GM19328 (cell line): ENCODE data around the gene STK33.

Experiments
- ATAC-seq: cut with Tn5 transposase; IDR thresholded peaks from one replicate; pipeline ENCODE4 v1.9.1; 2021; ENCODE audit warnings: mild to moderate bottlenecking, moderate library complexity; ENCODE audit not compliant: unreplicated experiment

STK33 gene

DNA sequence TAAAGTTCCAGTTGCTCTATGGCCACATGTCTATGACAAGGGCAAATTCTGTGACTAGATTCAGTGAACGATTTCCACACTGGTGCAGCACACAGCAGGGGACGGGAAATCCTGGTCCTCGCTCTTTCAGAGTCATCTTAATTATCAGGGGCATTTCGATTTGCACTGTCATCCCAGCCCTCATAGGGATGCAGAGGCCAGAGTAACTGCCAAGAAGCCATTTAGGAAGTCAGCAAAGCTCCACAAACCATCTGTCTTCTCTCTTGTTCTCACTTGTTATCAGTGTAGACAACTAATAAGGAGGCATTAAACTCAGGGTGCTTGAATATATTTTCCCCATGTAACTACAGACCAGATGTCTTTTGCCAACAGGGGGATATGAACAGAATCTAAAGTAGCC is 151.7 kb downstream of the STK33 start:
- ATAC-seq, result no peak

DNA sequence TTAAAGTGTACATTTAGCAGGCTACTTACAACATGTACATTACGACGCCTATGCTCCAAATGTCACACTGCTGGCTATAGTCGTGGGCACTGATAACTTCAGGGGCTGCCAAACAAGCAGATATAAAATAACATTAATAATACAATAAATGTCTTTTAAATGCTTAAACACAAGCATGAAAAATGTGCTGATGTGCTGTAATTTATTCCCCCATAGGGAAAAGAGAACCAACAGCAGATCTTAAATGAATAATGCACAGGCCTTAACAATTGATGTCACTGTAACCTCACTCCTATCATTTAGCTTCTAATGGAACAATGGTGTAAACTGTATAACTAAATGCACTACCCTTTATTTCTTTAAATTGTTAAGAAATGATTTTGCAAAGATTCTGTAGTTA is 153.4 kb downstream of the STK33 start:
- no peak for ATAC-seq

GRCh38 chr11:8429483-8429882 is 164.5 kb downstream of the STK33 start:
- ATAC-seq, result no peak

DNA sequence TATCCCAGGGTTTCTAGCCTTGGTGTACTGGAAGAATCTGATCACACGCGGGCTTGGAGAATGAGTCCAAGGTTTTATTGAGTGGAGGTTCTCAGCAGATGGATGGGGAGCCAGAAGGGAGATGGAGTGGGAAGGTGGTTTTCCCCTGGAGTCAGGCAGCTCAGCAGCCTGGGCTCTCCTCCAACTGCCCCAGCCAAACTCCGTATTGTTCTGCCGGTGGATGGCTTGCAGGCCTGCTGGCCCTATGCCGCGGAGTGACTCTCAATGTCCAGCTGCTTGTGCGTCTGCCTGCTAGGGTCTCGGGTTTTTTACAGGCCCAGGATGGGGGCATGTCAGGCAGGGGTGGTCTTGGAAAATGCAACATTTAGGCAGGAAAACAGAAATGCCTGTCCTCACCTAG is 168.0 kb downstream of the STK33 start:
- ATAC-seq, result no peak

DNA sequence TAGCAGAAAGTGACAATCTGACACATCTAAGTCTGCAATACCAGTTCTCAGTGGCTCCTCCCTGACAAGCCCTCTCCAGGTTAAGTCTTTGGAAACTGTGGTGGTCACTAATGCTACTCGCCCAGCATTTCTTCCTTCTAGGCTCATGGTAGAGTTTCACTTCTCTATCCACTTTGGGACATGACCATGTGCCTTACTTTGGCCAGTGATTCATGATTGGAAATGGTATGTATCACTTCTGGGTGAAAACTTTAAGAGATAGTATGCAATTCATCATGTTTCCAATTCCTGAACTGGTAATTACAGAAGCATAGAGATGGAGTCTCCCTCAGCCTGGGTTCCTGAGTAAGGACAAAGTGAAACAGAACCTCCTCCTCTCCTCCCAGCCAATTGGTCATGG is 178.8 kb downstream of the STK33 start:
- no peak for ATAC-seq

GRCh38 chr11:8408151-8408941 is 185.7 kb downstream of the STK33 start:
- ATAC-seq, result no peak

- no peak for ATAC-seq
Measured at GRCh38 chr11:8403310-8403709, 190.7 kb downstream of the STK33 start.

GRCh38 chr11:8392886-8393285 is 201.1 kb downstream of the STK33 start:
- ATAC-seq, result no peak

DNA sequence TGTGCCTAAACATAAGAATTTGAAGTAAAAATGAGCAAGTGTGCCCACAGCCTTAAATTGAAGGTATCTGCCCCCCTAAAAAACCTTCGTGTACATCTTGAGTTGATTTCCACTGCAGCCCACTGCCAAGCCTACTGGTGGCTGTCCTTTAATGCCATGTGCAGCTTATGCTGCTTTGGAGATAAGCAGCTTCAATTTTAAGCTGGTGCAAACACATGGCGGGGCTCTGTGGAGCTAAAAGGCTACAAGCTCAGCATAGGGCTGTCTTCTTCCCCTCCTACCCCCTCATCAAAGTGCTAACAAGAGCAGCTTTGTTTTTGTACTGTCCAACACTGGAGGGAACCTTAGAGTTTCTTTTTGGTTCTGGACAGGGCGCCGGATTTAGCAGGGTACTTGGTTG is 201.9 kb downstream of the STK33 start:
- ATAC-seq, result no peak

DNA sequence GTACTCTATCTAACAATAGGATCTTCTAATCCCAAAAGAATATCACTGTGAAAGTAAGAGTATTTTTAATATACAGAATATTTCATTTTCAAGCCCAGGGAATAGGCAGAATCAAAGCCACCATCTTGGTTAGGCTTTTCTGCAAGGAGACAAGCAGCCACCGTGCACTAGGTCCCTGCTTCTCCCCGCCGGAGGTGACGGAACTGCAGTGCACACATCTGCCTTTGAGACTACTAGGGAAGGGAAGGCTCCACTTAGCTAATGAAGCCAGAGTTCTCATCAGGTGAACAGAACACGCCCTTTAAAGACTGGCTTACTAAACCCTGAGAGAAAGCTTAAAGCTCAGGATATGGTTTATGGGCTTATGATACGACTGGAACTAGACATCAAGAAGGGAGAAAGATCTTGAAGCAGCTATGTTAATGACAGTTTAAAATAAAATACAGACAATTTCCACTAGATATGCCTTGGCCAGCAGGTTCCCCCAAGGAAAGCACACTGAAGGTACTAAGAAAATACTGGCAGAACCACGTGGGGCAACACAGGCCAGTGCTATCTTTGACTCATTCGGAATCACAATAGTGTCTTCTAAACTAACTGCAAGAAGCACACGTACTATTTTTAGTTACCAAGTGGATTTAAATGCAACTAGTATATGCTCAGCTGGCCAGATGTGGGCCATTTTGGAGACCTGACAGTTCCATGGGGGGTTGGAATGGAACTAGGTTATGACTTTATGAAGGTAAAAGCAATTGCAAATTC is 203.0 kb downstream of the STK33 start:
- no peak for ATAC-seq

DNA sequence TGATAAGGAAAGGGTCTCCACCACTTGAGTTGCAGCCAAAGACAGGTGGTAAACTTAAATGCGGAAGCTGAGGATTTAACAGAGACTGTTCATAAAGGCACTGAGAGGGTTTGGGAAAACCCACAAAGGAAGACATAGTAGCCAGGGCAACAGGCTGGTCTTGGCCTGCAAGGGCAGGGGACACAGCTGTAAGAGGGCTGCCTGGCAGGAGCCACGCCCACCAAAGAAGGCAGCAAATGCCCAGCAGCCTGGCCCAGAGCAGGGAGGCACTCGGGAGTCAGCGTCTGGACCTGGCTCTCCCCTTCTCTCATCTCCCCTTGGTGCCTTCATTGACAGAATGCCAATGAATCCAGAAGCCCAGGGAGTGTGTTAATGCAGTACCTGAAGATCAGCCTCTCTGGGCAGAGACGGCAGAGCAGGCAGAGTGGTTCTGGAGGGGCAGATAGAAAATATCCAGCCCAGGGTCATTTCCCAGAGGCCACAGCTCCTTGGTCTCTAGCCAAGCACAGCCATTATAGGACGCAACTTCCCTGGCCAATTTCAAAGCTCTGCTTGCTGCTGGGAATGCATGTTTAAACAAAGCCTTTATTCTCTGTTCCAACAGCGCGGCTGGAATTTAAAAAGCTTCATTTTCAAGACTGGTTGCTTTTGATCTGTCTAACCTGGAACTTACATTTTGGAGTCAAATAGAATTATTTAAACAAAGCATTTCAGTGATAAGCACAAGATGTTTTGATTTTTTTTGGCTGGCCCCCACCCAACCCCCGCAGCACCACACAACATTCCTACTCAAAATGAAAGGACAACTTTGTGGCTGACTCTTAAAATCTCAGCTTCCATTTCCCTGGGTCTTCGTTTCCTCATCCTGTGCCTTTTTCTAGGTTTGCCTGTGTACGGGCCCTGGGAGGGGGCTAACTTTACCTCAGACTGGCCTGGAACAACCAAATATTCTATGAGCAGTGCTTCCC is 204.7 kb downstream of the STK33 start:
- no peak for ATAC-seq

- no peak for ATAC-seq
Measured at GRCh38 chr11:8387693-8388092, 206.3 kb downstream of the STK33 start.

DNA sequence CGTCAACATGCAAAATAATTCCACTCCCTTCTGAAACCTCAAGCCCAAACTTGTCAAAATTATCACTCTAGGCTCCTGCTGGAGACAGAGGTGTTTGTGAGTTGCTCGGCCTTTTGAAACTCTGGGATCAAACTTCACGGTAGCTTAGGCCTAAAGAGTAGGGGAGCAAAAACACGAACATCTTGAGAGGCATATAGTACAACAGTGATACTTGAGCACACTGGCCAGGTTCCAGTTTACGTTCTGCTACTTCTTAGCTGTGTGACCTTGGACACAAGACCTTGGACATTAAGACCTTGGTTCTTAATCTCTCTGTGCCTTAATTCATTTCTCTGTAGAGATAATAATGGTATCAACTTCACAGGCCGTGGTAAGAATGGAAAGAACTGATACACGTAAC is 206.9 kb downstream of the STK33 start:
- ATAC-seq, result no peak

- no peak for ATAC-seq
Measured at GRCh38 chr11:8386134-8386864, 207.7 kb downstream of the STK33 start.

DNA sequence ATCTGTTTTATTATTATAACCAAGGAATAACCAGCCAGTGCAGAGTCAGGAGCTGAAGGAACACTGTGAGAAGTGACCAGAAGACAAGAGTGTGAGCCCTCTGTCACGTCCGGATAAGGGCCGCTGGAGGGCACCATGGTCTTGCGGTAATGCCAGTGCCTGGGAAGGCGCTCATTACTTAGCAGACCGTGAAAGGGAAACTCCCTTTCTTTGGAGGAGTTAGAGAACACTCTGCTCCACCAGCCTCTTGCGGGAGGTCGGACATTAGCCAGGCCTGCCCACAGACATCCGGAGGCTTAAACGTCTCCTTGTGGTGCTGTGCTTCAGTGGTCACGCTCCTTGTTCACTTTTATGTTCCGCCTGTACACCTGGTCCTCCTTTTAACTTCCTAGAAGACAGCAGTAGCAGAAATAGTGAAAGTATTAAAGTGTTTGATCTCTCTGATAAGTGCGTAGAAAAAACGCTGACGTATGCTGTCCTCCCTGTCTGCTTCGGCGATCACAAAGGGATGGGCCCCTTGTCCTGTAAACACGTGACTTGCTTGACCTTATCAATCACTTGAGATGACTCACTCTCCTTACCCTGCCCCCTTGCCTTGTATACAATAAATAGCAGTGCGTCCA is 209.7 kb downstream of the STK33 start:
- no peak for ATAC-seq

GRCh38 chr11:8383627-8384026 is 210.4 kb downstream of the STK33 start:
- no peak for ATAC-seq

GRCh38 chr11:8383227-8383626 is 210.8 kb downstream of the STK33 start:
- ATAC-seq, result no peak

DNA sequence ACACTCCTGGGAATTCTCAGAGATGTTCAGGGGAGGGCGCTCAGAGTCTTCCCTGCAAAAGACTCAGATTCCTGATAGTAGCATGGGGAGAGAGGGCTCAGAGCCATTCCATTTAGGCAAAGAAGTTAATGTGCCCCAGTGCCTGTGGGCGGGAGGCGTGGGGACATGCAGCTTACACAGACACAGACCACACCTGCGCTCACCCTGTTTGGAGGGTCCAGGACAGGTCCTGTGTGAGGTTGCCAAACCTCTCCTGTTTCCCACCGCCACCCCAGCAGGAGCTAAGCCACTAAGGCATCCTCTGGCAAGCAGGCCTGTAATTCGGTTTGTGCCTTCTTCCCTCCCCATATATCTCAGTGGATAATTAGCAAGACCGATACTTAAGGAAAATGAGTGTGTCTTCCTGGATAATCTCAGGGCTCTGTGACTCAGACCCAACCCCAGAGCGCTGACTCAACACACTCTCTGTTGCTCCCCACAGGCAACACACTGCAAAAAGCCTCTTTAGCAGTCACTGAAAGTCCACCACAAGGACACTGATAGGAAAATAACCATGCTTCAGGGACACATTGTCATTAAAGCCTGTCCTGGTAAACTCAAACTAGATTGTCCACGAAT is 211.5 kb downstream of the STK33 start:
- ATAC-seq, result no peak

- ATAC-seq, result no peak
Measured at GRCh38 chr11:8381871-8382396, 212.1 kb downstream of the STK33 start.
